Activated B cell treated with CpG ODN at 0.5 μM for 24 hours (primary cell): ENCODE measurements around the gene NPAS3. TPM values are rescaled to one million over a fixed set of nuclear protein-coding genes. Genes with fewer than 3 reads are reported as not detected.

Experiments
- ATAC-seq: fragments of 200-7000 bp; cut with Tn5 transposase; one replicate; pipeline ENCODE4 v1.10.0; 2021; ENCODE audit warnings: low read depth, mild to moderate bottlenecking, moderate library complexity
- CTCF ChIA-PET: fragments of 350-600 bp; sonication (Branson Sonifier 250); formaldehyde crosslinking; loops from one replicate; lab custom pipeline; 2021; ENCODE audit warnings: antibody characterized with exemption; lab: Charles Lee
- POLR2A ChIA-PET: fragments of 350-600 bp; sonication (Branson Sonifier 250); formaldehyde crosslinking; loops from one replicate; lab custom pipeline; 2021; ENCODE audit warnings: antibody characterized with exemption; lab: Charles Lee
- DNase-seq: peaks from one replicate; pipeline ENCODE4 v3.0.0; 2022
- H3K27ac Mint-ChIP-seq: one replicate; pipeline ENCODE4 v1.8.0; 2020; ENCODE audit warnings: mixed read lengths
- H3K27me3 Mint-ChIP-seq: one replicate; pipeline ENCODE4 v1.8.0; 2021; ENCODE audit warnings: mixed read lengths
- H3K36me3 Mint-ChIP-seq: one replicate; pipeline ENCODE4 v1.8.0; 2021; ENCODE audit warnings: low read depth, mixed read lengths
- H3K4me1 Mint-ChIP-seq: one replicate; pipeline ENCODE4 v1.8.0; 2021; ENCODE audit warnings: mixed read lengths
- H3K4me3 Mint-ChIP-seq: one replicate; pipeline ENCODE4 v1.8.0; 2020; ENCODE audit warnings: mild to moderate bottlenecking, mixed read lengths
- H3K9me3 Mint-ChIP-seq: one replicate; pipeline ENCODE4 v1.8.0; 2020; ENCODE audit warnings: mixed read lengths
- CTCF ChIP-seq: fragments of 200-600 bp; IDR thresholded peaks from one replicate; pipeline ENCODE4 v1.8.0; 2022; ENCODE audit warnings: antibody characterized with exemption, mild to moderate bottlenecking
- intact Hi-C: fragments of 100-400 bp; cut with micrococcal nuclease; formaldehyde crosslinking; loops from one replicate; pipeline ENCODE4 v1.15.1; 2024
- total RNA-seq: library from RNA; stranded (reverse); gene quantifications from 2 replicates; pipeline ENCODE4 v1.2.3, GENCODE V29; 2022

Gene NPAS3
- total RNA-seq, 1 donor from 2014 or later, result not detected

GRCh38 chr14:33587791-33588190 lies 649.1 kb downstream of the NPAS3 start:
- POLR2A ChIA-PET, result no interaction called here
- intact Hi-C loops, result no loop called here
- ATAC-seq, result no peak

GRCh38 chr14:33588771-33589170 lies 650.1 kb downstream of the NPAS3 start:
- ChIA-PET POLR2A (no interaction called here), CTCF (no interaction called here)
- DNase-seq, result no peak
- no peak for TF ChIP-seq CTCF
- Mint-ChIP-seq H3K9me3 (no peaks in the 10 kb centered on the region), H3K27ac (no peak overlapping the region), H3K27me3 (no peaks in the 10 kb centered on the region), H3K36me3 (no peaks in the 10 kb centered on the region), H3K4me1 (no peaks in the 10 kb centered on the region), H3K4me3 (no peak overlapping the region)
- no peak for ATAC-seq
- intact Hi-C loops, result no loop called here

More at GRCh38 chr14:33587791-33588190, 649.1 kb downstream of the NPAS3 start:
- H3K4me3 Mint-ChIP-seq, result no peak overlapping the region
- H3K36me3 Mint-ChIP-seq, result no peaks in the 10 kb centered on the region
- no peaks in the 10 kb centered on the region for H3K27me3 Mint-ChIP-seq
- no peaks in the 10 kb centered on the region for H3K4me1 Mint-ChIP-seq
- no peak for DNase-seq
- CTCF ChIA-PET, result no interaction called here
- H3K9me3 Mint-ChIP-seq, result no peaks in the 10 kb centered on the region
- no peak overlapping the region for H3K27ac Mint-ChIP-seq
- TF ChIP-seq CTCF, result no peak

- ChIA-PET CTCF (no interaction called here), POLR2A (no interaction called here)
- DNase-seq (no peak), ATAC-seq (no peak)
- intact Hi-C loops, result no loop called here
- H3K36me3 Mint-ChIP-seq, result no peaks in the 10 kb centered on the region
- H3K27ac Mint-ChIP-seq, result no peak overlapping the region
- no peaks in the 10 kb centered on the region for H3K9me3 Mint-ChIP-seq
- no peak for TF ChIP-seq CTCF
- no peak overlapping the region for H3K4me3 Mint-ChIP-seq
- H3K4me1 Mint-ChIP-seq, result no peaks in the 10 kb centered on the region
- H3K27me3 Mint-ChIP-seq, result no peaks in the 10 kb centered on the region
Observed at GRCh38 chr14:33589334-33589733, 650.7 kb downstream of the NPAS3 start.

- CTCF ChIA-PET, result no interaction called here
- Mint-ChIP-seq H3K27ac (no peak overlapping the region), H3K4me1 (no peaks in the 10 kb centered on the region), H3K4me3 (no peak overlapping the region), H3K27me3 (no peaks in the 10 kb centered on the region), H3K36me3 (no peaks in the 10 kb centered on the region), H3K9me3 (no peaks in the 10 kb centered on the region)
- intact Hi-C loops, result no loop called here
- DNase-seq (no peak), ATAC-seq (no peak)
- no peak for TF ChIP-seq CTCF
- POLR2A ChIA-PET, result no interaction called here
Observed at GRCh38 chr14:33590891-33591630, 652.4 kb downstream of the NPAS3 start.

- no peak overlapping the region for H3K27ac Mint-ChIP-seq
- H3K27me3 Mint-ChIP-seq, result no peaks in the 10 kb centered on the region
- POLR2A ChIA-PET, result no interaction called here
- TF ChIP-seq CTCF, result no peak
- DNase-seq, result no peak
- CTCF ChIA-PET, result no interaction called here
- intact Hi-C loops, result no loop called here
- no peak for ATAC-seq
- no peak overlapping the region for H3K4me3 Mint-ChIP-seq
- no peaks in the 10 kb centered on the region for H3K9me3 Mint-ChIP-seq
- H3K4me1 Mint-ChIP-seq, result no peaks in the 10 kb centered on the region
- H3K36me3 Mint-ChIP-seq, result no peaks in the 10 kb centered on the region
Observed at GRCh38 chr14:33592297-33592696, 653.6 kb downstream of the NPAS3 start.
